ENCODE data around the gene NHLRC4. TPM values are rescaled to one million over a fixed set of nuclear protein-coding genes. Genes with fewer than 3 reads are reported as not detected.

Gene NHLRC4
- polyA plus RNA-seq, 2 of the 4 experiments (the other 2 are of a cell fraction) = 0.03 to 0.09 TPM

GRCh38 chr16:551210-551609 is 15.6 kb upstream of the NHLRC4 start:
- DNase-seq (ENCODE audit: low read depth in 1 of 2, low spot score in 1 of 2) (no peak), FAIRE-seq (no peak), ATAC-seq (no peak)
- no peak overlapping the region for H3K4me3 ChIP-seq
- no peaks in the 10 kb centered on the region for H3K9me3 ChIP-seq
- 0 out of 3 replicates have a peak, but pooled peaks cover 2% of the 10 kb centered on the region for H3K4me1 ChIP-seq
- POLR2A ChIA-PET = no interaction called here
- CTCF ChIA-PET = interaction anchor here (1.6 kb wide), 1 partner anchor 12 kb away, joined by 4 read pairs; no protein-coding TSS in a partner anchor
- 93% methylated on average over 25 of the region's 28 CpGs for WGBS (ENCODE audit: missing lambda C conversion rate)
- H3K27ac ChIP-seq = no peak overlapping the region
- TF ChIP-seq HDAC2 (IDR thresholded peaks at IDR 0.05) = no peak
- TF ChIP-seq HEYL (CRISPR knock-in tag; IDR thresholded peaks at IDR 0.05) = no peak
- TF ChIP-seq POLR2AphosphoS2 (conservative IDR thresholded peaks at IDR 0.05; ENCODE audit: low read length) = no peak
- no peak for TF ChIP-seq CBX8 (IDR thresholded peaks at IDR 0.05)
- no peak for TF ChIP-seq RFX5 (IDR thresholded peaks at IDR 0.05)
- TF ChIP-seq CHD4 (IDR thresholded peaks at IDR 0.05; ENCODE audit: borderline replicate concordance) = no peak
- TF ChIP-seq NPAS2 (CRISPR knock-in tag; IDR thresholded peaks at IDR 0.05; ENCODE audit: borderline replicate concordance) = no peak
- TF ChIP-seq RARB (CRISPR knock-in tag; IDR thresholded peaks at IDR 0.05) = no peak
- H3K4me2 ChIP-seq = no peak overlapping the region

- ChIA-PET POLR2A (no interaction called here), CTCF (interaction anchor here (1.0 to 1.6 kb wide), 2 partner anchors 13 to 15 kb away, joined by 3 to 4 read pairs; no protein-coding TSS in a partner anchor)
- H3K4me3 ChIP-seq = no peak overlapping the region
- whole genome bisulfite sequencing (ENCODE audit: missing lambda C conversion rate) = 95% methylated on average over 22 of the region's 35 CpGs
- ATAC-seq (no peak), DNase-seq (ENCODE audit: low read depth in 1 of 2, low spot score in 1 of 2) (no peak), FAIRE-seq (no peak)
- no peaks in the 10 kb centered on the region for H3K9me3 ChIP-seq
- no peak overlapping the region for H3K4me2 ChIP-seq
- H3K27ac ChIP-seq = no peak overlapping the region
- H3K4me1 ChIP-seq = 0 out of 3 replicates have a peak, but pooled peaks cover under 1% of the 10 kb centered on the region
- TF ChIP-seq HEYL (CRISPR knock-in tag; IDR thresholded peaks at IDR 0.05) (no peak), EP300 (IDR thresholded peaks at IDR 0.05) (no peak), E2F6 (IDR thresholded peaks at IDR 0.05; ENCODE audit: borderline replicate concordance, low read depth) (no peak), MAX (IDR thresholded peaks at IDR 0.05) (no peak), FOSL2 (IDR thresholded peaks at IDR 0.05) (no peak), FOSL2 (CRISPR knock-in tag; IDR thresholded peaks at IDR 0.05) (no peak), TP53 (CRISPR knock-in tag; IDR thresholded peaks at IDR 0.05) (no peak), RCOR1 (IDR thresholded peaks at IDR 0.05; ENCODE audit: low read depth, low read length) (no peak), EHF (CRISPR knock-in tag; IDR thresholded peaks at IDR 0.05) (no peak), TFCP2L1 (CRISPR knock-in tag; IDR thresholded peaks at IDR 0.05) (no peak), POLR2AphosphoS2 (conservative IDR thresholded peaks at IDR 0.05; ENCODE audit: low read length) (no peak), FOSB (CRISPR knock-in tag; IDR thresholded peaks at IDR 0.05) (no peak)
Observed at GRCh38 chr16:552171-552570, 14.6 kb upstream of the NHLRC4 start.

- H3K4me2 ChIP-seq = no peak overlapping the region
- no peak overlapping the region for H3K27ac ChIP-seq
- POLR2A ChIA-PET = no interaction called here
- CTCF ChIA-PET = interaction anchor here (1.0 to 1.4 kb wide), 2 partner anchors 25 to 114 kb away, joined by 3 to 4 read pairs; no protein-coding TSS in a partner anchor
- H3K9me3 ChIP-seq = no peaks in the 10 kb centered on the region
- no peak for DNase-seq (ENCODE audit: low read depth in 1 of 2, low spot score in 1 of 2)
- no peak for FAIRE-seq
- no peak; a peak in 1 of 6 replicates for ATAC-seq
- 90% methylated on average over 8 of the region's 33 CpGs for WGBS (ENCODE audit: missing lambda C conversion rate)
- H3K4me1 ChIP-seq = no peaks in the 10 kb centered on the region
- no peak overlapping the region for H3K4me3 ChIP-seq
- no peak for TF ChIP-seq RARB (CRISPR knock-in tag; IDR thresholded peaks at IDR 0.05)
- TF ChIP-seq HOXA7 (CRISPR knock-in tag; IDR thresholded peaks at IDR 0.05) = no peak
- TF ChIP-seq TP53 (CRISPR knock-in tag; IDR thresholded peaks at IDR 0.05) = no peak
- no peak for TF ChIP-seq ELK1 (IDR thresholded peaks at IDR 0.05; ENCODE audit: low read depth, low read length)
- no peak for TF ChIP-seq JUNB (IDR thresholded peaks at IDR 0.05)
- no peak for TF ChIP-seq SREBF2 (IDR thresholded peaks at IDR 0.05)
- no peak for TF ChIP-seq HES2 (IDR thresholded peaks at IDR 0.05)
- TF ChIP-seq MAZ (IDR thresholded peaks at IDR 0.05; ENCODE audit: borderline replicate concordance, low read depth, low read length) = no peak
- TF ChIP-seq JUN (IDR thresholded peaks at IDR 0.05) = no peak
- TF ChIP-seq RNF2 (IDR thresholded peaks at IDR 0.05; ENCODE audit: borderline replicate concordance, low read depth) = no peak
- no peak for TF ChIP-seq ZC3H11A (IDR thresholded peaks at IDR 0.05)
- no peak for TF ChIP-seq ESRRA (IDR thresholded peaks at IDR 0.05; ENCODE audit: borderline replicate concordance, low read length)
- no peak for TF ChIP-seq CBX8 (IDR thresholded peaks at IDR 0.05)
- TF ChIP-seq CTCF (IDR thresholded peaks at IDR 0.05) = no peak
- TF ChIP-seq KDM5A (IDR thresholded peaks at IDR 0.05) = no peak
Observed at GRCh38 chr16:553601-554296, 13.1 kb upstream of the NHLRC4 start.
